Measurements from ENCODE around the gene HPCAL1.

HPCAL1 gene

GRCh38 chr2:10276481-10277292 is 26.0 kb upstream of the HPCAL1 start:
- no peaks in the 10 kb centered on the region for H3K36me3 ChIP-seq (ENCODE audit: control insufficient read depth, low read length)
- H3K27ac ChIP-seq (ENCODE audit: low read depth, low read length) = no peak overlapping the region
- no peaks in the 10 kb centered on the region for H3K4me1 ChIP-seq (ENCODE audit: control insufficient read depth, low read length)
- no peaks in the 10 kb centered on the region for H4K20me1 ChIP-seq (ENCODE audit: control insufficient read depth, insufficient read depth, low read depth, low read length)
- H3F3A ChIP-seq (ENCODE audit: control insufficient read depth, insufficient read depth) = no peaks in the 10 kb centered on the region
- no peak overlapping the region for H3K4me2 ChIP-seq (ENCODE audit: low read length)
- H3K4me3 ChIP-seq (ENCODE audit: low read length) = no peak overlapping the region
- TF ChIP-seq CTCF (IDR thresholded peaks at IDR 0.05; ENCODE audit: low read depth, low read length, poor library complexity, severe bottlenecking) = no peak
- no peak for TF ChIP-seq EZH2phosphoT487 (IDR thresholded peaks at IDR 0.05; ENCODE audit: borderline replicate concordance, low read length)
- H3K9me3 ChIP-seq (ENCODE audit: control insufficient read depth, insufficient read depth, low read length) = no peaks in the 10 kb centered on the region
- no peaks in the 10 kb centered on the region for H3K9me2 ChIP-seq (replicated peaks; ENCODE audit: control insufficient read depth, low read length)
- peaks cover 9% of the 10 kb centered on the region for H3K27me3 ChIP-seq (ENCODE audit: control insufficient read depth, low read length)
- H3K79me2 ChIP-seq (ENCODE audit: control insufficient read depth, low read length) = no peaks in the 10 kb centered on the region

DNA sequence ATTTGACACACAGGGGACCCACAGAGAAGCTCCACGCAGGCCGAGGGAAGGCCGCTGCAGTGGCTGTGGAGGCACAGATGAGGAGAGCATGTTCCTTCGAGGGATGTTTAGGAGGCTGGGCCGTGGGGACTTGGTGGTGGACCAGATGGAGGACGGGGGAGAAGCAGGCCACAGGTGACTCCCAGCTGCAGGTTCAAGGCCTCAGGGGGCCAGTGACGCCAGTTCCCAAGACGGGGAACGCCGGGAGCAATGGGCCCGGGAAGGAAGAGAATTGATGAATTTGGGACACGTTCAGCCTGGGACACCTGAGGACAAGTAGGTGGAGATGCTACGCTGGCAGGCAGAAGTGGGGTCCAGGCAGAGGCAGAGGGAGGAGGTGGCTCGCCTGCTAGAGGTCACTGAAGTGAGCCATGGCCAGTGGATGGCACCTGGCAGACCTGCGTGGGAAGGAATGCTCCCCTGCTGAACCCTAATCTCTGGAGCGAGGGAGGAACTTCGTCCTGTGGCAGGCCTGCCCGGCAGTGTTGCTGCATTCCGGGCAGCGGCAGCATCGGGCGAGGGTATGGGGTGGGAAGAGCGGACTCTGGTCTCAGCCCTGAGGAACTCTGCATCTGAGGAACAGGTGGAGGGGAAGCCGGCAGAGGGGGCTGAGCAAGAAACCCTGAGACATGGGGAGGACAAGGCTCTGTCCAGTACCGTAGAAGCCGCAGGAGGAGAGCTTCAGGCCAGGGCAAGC is 25.2 kb upstream of the HPCAL1 start:
- no peaks in the 10 kb centered on the region for H3K4me1 ChIP-seq (ENCODE audit: control insufficient read depth, low read length)

GRCh38 chr2:10278029-10278762 is 24.5 kb upstream of the HPCAL1 start:
- Histone ChIP-seq H3F3A (ENCODE audit: control insufficient read depth, insufficient read depth) (no peaks in the 10 kb centered on the region), H4K20me1 (ENCODE audit: control insufficient read depth, insufficient read depth, low read depth, low read length) (no peaks in the 10 kb centered on the region), H3K4me3 (ENCODE audit: low read length) (no peak overlapping the region), H3K79me2 (ENCODE audit: control insufficient read depth, low read length) (no peaks in the 10 kb centered on the region), H3K9me2 (replicated peaks; ENCODE audit: control insufficient read depth, low read length) (no peaks in the 10 kb centered on the region), H3K27ac (ENCODE audit: low read depth, low read length) (no peak overlapping the region), H3K27me3 (ENCODE audit: control insufficient read depth, low read length) (peaks cover 9% of the 10 kb centered on the region), H3K4me2 (ENCODE audit: low read length) (no peak overlapping the region), H3K9me3 (ENCODE audit: control insufficient read depth, insufficient read depth, low read length) (no peaks in the 10 kb centered on the region), H3K4me1 (ENCODE audit: control insufficient read depth, low read length) (no peaks in the 10 kb centered on the region), H3K36me3 (ENCODE audit: control insufficient read depth, low read length) (no peaks in the 10 kb centered on the region)
- TF ChIP-seq EZH2phosphoT487 (IDR thresholded peaks at IDR 0.05; ENCODE audit: borderline replicate concordance, low read length) (no peak), CTCF (IDR thresholded peaks at IDR 0.05; ENCODE audit: low read depth, low read length, poor library complexity, severe bottlenecking) (no peak)

More for the DNA sequence above, 25.2 kb upstream of the HPCAL1 start:
- Histone ChIP-seq H3F3A (ENCODE audit: control insufficient read depth, insufficient read depth) (no peaks in the 10 kb centered on the region), H3K27me3 (ENCODE audit: control insufficient read depth, low read length) (peaks cover 9% of the 10 kb centered on the region), H3K9me3 (ENCODE audit: control insufficient read depth, insufficient read depth, low read length) (no peaks in the 10 kb centered on the region), H3K79me2 (ENCODE audit: control insufficient read depth, low read length) (no peaks in the 10 kb centered on the region), H3K4me2 (ENCODE audit: low read length) (no peak overlapping the region), H3K9me2 (replicated peaks; ENCODE audit: control insufficient read depth, low read length) (no peaks in the 10 kb centered on the region), H3K27ac (ENCODE audit: low read depth, low read length) (no peak overlapping the region), H4K20me1 (ENCODE audit: control insufficient read depth, insufficient read depth, low read depth, low read length) (no peaks in the 10 kb centered on the region), H3K36me3 (ENCODE audit: control insufficient read depth, low read length) (no peaks in the 10 kb centered on the region), H3K4me3 (ENCODE audit: low read length) (no peak overlapping the region)
- TF ChIP-seq EZH2phosphoT487 (IDR thresholded peaks at IDR 0.05; ENCODE audit: borderline replicate concordance, low read length) (no peak), CTCF (IDR thresholded peaks at IDR 0.05; ENCODE audit: low read depth, low read length, poor library complexity, severe bottlenecking) (no peak)
